ENCODE measurements around the gene CDH4. TPM values are rescaled to one million over a fixed set of nuclear protein-coding genes. Genes with fewer than 3 reads are reported as not detected.
"Not testable (repeated sequence)": the region's sequence is repeated elsewhere in the genome, so short reads cannot be mapped to it uniquely, and the experiment has no call there.

The CDH4 gene
- total RNA-seq, 1 donor from 2014 or later, result under 0.01 TPM

DNA sequence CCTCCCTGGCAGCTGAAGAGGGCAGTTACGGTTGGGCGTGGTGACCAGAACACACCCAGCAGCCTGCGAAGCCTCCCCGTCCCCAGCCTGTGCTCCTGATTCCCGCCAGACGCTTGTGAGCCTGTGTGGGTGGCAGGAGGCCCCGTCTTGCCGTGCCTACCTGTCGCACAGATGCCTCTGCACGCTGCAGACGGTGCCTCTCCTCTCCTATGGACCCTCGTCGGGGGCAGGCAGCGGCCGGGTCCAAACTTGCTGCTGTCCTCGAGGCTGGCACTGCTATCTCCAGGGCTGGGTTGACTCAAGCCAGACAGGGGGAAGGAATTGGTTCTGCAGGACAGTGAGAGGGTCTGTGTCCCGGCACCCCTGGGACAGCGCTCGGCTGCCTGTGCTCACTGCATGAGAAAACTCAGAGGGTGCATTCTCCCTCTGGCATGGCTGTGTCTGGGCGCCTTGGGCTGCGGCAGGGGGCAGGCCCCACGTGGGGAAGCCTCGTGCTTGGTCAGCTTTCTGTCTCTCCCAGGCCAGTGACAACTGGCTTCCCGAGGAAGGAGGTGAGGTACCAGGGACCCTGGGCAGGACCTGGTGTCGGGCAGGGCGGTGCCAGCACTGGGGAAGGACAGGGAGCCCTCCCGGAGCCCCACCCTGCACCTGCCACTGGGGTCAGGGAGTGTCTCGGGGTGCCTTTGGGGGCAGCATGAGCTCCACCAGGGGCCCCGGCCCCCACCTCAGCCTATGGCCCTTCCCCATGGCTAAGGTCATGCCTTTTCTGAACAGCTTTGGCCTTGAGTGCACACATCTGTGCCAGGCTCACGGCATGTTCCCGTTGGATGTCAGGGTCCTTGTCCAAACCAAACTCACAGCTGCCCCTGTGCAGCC is 686.1 kb downstream of the CDH4 start:
- no peak for DNase-seq (ENCODE audit: low read depth in 2 of 2)

DNA sequence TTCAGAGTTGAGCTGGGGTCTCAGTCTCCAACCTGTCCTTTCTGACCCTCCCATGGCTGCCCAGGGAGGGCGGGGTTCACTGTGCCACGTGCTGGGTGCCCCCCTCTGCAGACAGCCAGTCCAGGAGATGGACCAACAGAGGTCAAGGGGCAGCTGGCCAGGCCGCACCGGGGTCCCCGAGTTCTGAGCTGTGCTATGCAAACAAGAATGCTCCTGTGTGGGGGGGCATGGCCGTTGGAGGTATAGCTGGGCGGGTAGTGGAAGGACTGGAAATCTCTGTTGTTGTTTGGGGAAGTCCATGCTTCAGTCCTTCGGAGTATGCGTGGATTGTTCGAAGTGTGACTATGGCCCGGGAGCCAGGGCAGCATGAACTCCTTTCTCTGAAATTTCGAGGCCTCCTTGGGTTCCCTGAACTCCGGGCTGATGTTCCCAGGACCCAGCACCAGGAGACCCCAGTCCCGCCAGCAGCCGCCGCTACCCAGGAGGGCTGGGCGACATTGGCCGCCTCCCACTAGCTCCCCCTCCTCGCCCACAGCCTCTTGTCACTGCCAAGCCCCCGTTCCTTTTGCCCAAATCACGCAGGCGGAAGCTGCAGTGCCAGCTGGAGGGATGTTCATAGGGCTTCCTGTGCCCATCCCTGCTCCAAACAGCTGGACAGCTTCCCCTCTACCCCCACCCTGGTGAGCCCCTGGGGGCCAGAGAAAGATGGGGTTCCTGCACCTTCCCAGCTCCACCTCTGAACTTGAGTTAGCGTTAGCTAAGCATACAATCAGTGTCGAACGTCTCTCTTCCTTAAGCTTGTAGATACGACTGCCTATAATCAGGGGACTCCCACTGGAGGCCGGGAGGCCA is 687.0 kb downstream of the CDH4 start:
- no peak for DNase-seq (ENCODE audit: low read depth in 2 of 2)

DNA sequence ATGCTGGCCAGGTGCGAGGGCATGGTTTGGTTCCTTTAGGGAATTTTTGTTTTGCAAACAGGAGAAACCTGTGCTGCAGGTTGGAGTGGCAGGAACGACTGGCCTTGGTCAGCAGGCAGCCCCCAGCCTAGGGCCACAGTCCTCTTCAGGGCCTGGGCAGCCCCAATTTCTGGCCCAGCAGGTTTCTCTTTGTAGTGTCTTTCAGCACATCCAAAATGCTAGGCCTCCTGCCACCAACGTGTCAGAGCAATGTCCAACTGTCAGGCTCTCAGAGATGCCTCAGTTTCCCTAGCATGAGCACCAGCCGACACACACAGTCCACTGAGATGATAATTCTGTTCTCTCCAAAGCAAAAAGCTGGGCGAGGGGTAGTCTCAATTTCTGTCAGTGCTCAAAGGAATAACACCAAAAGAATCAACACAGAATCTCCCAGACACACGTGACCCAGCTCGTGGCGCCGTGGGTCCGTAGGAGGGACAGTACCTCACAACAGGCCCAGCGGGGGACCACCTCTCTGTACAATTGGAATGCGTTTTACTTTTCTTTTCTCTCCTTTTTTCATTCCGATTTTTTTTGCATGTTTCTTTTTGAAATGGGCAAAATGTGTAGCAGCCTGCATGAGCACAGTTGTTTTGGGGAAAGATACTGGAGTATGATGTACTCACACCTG is 687.8 kb downstream of the CDH4 start:
- no peak for DNase-seq (ENCODE audit: low read depth in 2 of 2)

DNA sequence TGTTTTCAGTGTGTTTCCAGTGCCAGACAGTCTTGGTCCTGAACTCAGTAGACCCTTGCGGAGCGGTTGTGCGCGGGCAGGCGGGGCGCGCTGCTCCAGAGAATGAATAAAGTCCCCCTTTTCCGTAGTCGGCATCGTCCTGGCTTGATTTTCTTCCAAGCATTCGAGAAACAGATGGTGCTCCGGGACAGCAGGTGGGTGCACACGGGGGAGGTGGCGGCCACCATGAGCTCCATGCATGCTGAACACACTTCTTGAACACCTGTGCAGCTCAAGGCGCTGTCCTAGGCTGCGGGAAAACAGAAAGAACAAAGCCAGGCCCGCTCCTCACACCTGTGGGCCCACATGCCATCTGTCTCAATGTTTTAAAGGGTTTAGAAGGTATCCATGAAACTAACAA is 688.4 kb downstream of the CDH4 start:
- DNase-seq (ENCODE audit: low read depth in 2 of 2), result no peak

DNA sequence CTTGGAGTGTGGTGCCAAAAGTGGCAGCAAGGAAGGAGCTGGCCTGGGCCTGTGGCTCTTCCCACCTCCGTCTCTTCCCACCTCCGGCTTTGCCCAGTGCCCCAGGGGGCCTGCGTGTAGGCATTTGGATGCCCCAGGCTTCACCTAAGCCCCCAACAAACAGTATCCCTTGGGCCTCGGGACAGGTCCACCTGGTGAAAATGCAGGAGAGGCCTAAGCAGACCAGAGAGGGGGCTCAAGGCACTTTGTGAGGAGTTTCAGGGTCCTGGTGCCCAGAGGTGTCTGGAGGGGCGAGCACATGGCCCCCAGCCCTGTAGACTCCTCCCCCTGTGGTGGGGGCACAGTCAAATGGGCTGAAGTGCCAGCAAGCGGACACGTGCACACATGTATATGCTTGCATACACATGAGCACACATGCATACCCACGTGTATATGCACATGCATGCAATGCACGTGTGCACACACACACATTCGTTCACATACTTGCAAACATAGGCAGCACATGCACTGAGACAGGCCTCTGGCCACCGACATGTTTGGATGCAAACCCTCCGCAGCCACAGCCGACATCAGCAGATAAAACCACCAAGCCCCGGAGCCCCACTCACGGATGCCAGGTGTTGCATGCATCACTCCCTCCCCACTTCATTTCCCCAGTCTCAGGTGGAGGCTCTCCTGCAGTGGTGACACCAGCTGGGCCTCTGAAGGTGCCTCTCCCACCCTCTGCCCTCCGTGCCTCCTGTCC is 689.1 kb downstream of the CDH4 start:
- DNase-seq (ENCODE audit: low read depth in 2 of 2), result no peak

DNA sequence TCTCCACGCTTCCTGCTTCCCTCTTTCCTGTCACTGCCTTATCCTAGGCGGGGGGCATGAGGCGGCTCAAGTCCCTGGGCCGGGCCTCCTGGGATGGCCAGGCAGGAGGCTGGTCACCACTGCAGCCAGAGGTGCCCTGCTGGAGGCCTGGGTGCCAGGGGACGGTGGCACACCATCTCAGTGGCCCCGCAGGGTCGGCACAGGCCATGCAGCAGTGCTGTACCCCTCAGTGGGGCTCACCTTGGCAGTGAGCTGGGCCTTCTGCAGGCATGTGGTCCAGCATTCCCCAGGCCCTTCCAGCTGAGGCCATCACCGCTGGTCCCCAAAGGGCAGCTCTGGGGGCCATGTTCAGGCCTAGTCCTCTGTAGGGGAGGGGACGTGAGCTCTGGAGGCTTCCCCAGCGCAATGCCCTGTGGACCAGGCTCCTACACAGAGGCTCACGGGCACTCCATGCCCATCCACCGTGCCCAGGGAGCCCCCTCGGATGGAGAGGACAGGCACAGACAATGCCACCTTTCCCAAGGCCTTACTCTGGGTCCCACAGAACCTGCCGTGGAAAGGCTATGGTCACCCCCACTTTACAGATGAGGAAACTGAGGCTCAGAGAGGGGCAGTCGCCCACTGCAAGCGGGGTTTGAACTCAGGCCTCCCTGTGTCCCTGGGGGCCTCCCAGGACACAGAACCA is 689.8 kb downstream of the CDH4 start:
- no peak for DNase-seq (ENCODE audit: low read depth in 2 of 2)

DNA sequence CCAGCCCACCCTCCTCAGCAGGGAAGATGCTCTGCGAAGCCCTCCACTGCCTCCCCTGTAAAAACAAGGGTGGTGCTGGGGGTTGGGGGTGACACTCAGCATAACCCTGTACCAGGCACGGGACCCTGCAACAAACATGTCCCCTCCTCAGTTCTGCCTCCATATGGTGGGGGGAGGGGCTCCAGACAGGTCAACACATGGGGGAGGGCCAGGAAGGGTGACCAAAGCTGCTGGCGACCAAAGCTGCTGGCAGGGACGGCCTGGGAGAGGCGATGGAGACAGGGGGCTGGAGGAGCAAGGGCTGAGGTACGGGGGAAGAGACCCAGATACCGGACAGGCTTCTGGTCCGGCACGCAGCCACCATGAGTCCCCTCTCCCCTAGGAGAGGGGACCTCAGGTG is 690.5 kb downstream of the CDH4 start:
- DNase-seq (ENCODE audit: low read depth in 2 of 2), result no peak

DNA sequence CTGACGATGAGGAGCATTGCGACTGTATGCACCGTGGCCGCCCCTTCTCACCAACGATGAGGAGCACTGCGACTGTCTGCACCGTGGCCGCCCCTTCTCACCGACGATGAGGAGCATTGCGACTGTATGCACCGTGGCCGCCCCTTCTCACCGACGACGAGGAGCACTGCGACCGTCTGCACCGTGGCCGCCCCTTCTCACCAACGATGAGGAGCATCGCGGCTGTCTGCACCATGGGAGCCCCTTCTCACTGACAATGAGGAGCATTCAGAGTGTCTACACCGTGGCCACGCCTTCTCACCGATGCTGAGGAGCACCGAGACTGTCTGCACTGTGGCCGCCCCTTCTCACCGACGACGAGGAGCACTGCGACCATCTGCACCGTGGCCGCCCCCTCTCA is 692.9 kb downstream of the CDH4 start:
- DNase-seq (ENCODE audit: low read depth in 2 of 2), result not testable (repeated sequence)

DNA sequence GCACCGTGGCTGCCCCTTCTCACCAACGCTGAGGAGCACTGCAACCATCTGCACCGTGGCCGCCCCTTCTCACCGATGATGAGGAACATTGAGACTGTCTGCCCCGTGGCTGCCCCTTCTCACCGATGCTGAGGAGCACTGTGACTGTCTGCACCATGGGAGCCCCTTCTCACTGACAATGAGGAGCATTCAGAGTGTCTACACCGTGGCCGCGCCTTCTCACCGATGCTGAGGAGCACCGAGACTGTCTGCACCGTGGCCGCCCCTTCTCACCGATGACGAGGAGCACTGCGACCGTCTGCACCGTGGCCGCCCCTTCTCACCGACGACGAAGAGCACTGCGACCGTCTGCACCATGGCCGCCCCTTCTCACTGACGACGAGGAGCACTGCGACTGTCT is 693.4 kb downstream of the CDH4 start:
- not testable (repeated sequence) for DNase-seq (ENCODE audit: low read depth in 2 of 2)

DNA sequence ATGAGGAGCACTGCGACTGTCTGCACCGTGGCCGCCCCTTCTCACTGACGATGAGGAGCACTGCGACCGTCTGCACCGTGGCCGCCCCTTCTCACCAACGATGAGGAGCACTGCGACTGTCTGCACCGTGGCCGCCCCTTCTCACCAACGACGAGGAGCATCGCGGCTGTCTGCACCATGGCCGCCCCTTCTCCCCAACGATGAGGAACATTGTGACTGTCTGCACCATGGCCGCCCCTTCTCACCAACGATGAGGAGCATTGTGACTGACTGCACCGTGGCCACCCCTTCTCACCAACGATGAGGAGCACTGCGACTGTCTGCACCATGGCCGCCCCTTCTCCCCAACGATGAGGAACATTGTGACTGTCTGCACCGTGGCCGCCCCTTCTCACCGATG is 696.0 kb downstream of the CDH4 start:
- not testable (repeated sequence) for DNase-seq (ENCODE audit: low read depth in 2 of 2)

DNA sequence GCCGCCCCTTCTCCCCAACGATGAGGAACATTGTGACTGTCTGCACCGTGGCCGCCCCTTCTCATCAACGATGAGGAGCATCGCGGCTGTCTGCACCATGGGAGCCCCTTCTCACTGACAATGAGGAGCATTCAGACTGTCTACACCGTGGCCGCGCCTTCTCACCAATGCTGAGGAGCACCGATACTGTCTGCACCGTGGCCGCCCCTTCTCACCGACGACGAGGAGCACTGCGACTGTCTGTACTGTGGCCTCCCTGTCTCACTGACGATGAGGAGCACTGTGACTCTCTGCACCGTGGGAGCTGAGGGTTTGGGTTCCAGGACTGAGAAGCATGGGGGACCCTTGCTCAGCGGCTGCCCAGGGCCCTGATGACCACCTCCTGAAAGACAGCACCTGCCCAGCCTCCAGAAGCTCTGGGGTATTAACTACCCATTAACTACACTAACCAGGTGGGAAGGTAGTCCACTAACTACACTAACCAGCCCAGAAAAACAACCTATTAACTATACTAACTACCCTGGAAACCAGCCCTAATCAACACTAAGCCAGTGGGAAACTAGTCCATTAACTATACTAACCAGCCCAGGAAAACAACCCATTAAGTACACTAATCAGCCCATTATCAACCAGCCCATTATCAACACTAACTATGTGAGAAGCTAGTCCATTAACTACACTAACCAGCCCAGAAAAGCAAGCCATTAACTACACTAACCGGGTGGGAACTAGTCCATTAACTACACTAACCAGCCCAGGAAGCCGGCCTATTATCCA is 696.7 kb downstream of the CDH4 start:
- no peak for DNase-seq (ENCODE audit: low read depth in 2 of 2)

DNA sequence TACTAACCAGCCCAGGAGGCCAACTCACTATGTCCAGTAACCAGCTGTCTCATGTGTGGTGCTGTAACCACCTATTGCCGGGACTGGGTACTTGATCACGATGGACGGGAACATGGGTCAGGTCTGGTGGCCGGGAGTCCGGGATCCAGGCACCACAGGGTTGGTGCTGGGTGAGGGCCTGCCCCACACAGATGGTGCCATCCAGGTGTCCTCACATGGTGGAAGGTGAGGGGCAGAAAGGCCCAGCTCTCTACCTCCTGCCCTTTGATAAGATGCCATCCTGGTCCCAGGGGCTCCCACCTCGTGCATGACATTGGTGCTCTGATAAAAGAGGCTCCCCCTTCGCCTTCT is 697.3 kb downstream of the CDH4 start:
- DNase-seq (ENCODE audit: low read depth in 2 of 2), result no peak

DNA sequence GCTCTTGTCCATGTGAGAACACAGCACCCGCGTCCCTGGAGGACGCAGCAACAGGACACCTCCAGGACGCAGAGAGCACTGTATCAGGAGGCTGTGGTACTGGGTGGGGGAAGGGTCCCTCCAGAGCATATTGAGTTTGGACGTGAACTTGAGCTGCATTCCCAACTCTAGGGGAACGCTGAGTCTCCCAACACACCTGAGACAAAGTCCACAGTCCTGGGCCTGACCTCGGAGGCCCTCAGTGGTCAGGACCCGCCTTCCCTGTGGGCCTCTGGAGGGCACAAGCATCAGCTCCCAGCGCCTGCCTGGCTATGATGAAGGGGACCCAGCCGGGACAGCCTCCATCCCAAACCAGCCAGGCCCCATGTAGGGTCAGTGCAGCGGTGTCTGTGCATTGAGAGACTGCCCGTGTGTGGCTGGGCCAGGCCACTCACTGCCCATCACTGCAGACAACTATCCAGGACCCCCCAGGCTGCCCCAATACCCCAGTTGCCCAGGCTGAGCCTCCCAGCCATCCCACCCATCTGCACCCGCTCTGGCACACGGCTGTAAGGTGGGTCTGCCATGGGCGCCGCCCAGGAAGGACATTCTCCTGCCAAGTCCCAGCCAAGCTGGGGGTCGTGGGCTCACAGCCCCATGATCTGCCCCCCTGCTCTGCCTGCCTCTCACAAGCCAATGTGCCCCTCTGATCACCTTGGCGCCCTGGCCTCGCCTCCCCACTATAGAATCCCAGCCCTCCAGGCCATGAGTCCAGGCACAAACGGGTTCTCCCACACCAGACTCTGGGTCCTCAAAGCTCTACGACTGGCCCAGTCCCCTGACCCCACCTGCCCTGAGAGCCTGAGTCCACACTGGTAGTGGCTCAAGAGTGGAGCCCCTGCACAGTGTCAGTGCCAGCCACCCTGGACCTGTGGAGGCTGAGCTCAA is 697.9 kb downstream of the CDH4 start:
- no peak for DNase-seq (ENCODE audit: low read depth in 2 of 2)

DNA sequence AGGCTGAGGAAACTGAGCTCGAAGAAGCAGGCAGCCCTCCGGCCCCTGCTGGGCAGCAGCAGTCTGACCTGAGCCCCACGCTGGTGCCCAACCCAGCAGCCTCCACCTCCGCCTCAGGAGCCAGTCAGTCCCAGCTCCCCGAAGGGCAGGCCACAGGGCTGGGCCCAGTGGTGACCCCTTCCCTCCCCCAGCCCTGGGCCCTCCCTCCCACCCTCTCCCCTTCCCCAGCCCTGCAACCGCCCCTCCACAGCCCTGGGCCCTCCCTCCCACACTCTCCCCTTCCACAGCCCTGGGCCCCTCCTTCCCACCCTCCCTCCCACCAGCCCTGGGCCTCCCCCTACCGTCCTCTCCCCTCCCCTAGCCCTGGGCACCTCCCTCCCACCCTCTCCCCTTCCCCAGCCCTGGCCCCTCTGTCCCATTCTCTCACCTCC is 698.6 kb downstream of the CDH4 start:
- DNase-seq (ENCODE audit: low read depth in 2 of 2), result no peak

DNA sequence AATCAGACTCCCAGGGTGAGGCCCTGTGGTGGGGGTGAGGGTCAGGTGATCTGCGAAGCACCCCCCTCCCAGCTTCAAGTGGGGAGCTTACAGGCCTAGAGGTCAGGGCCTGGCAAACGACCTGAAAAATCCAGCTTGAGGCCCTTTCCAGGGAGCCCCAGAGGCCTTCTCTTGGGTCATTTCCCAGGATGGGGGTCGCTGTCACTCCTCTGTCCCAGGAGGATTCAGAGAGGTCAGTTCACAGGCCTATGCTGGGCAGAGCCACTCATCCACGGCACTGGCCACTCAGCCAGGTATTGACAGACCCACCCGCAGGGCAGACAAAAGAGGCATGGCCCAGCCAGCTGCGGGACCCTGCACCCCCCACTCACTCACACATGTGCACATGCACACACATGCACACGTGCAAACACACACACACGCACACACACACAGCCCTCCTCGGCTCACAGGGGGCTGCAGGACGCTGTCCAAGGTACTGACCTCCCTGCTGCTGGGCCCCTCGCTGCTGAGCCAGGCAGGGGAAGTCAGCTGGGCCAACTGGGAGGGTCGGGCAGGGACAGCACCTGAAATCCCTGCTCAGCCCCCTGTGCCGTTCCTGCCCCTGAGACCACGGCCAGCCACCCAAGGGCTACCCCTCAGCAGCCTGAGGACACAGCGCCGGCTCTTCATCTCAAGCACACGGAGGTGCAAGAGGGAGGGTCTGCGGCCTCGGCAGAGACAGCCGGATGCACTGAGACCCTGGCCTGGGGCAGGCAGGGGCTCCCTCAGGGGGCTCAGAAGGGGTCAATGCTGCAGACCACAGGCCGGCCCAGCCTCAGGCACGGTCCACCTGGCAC is 699.9 kb downstream of the CDH4 start:
- peak; percentile 6 to 35 for DNase-seq (ENCODE audit: low read depth in 2 of 2)

DNA sequence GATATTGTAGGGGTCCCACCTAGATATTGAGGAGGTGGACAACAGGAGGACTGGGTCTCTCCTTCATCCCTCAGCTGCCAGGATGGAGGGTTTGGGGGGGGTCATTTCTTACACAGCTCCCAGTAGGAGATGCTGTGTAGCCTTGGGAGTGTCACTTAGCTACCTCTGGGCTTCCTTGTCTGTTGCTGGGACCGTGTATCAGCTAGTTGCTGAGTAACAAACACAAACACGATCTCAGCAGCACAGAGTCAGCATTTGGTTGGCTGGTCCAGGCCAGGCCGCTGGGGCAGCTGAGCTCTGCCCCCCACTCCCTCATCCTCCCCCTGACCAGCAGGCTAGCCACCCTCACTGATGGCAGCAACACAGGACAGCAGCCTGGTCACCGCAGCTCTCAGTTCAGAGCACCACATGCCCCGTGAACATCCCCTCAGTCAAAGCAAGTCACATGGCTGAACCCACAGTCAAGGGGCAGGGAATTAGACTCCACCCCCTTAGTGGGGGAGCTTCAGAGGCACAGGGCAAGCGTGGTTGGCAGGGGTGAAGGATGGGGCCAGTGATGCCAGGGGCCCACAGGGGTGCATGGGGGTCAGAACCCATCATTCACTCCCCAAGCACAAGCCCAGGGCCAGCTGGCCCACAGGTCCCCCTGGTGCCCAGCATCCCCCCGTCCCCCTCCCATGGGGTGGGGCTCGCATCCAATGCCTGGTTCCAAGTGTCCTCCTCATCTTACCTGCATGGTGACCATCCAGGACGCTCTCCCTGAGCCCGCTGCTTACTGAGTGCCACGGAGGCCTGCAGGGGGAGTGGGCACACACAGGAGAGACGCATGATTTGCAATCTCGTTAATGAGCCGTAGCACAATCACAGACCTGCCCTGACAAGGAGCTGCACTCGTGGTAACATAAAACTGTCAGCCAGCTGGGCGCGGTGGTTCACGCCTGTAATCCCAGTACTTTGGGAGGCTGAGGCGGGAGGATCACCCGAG is 701.3 kb downstream of the CDH4 start:
- no peak for DNase-seq (ENCODE audit: low read depth in 2 of 2)
